Osteocyte (in vitro differentiated cells): ENCODE data around the gene RPS6KA2. TPM values are rescaled to one million over a fixed set of nuclear protein-coding genes. Genes with fewer than 3 reads are reported as not detected.
A peak's percentile ranks its signal among the peaks of the same experiment; 100 is the strongest.

Experiments used
- DNase-seq: peaks from one replicate; pipeline ENCODE4 v3.0.0; 2021; ENCODE audit warnings: mixed read lengths; ENCODE audit not compliant: unreplicated experiment; ENCODE audit errors: extremely low spot score
- H3K27ac Mint-ChIP-seq: one replicate; pipeline ENCODE4 v1.8.0; 2021; ENCODE audit warnings: mild to moderate bottlenecking, mixed read lengths; ENCODE audit not compliant: unreplicated experiment
- H3K27me3 Mint-ChIP-seq: one replicate; pipeline ENCODE4 v1.8.0; 2021; ENCODE audit warnings: mixed read lengths; ENCODE audit not compliant: unreplicated experiment
- H3K36me3 Mint-ChIP-seq: one replicate; pipeline ENCODE4 v1.8.0; 2021; ENCODE audit warnings: mixed read lengths; ENCODE audit not compliant: unreplicated experiment
- H3K4me1 Mint-ChIP-seq: one replicate; pipeline ENCODE4 v1.8.0; 2021; ENCODE audit warnings: mixed read lengths; ENCODE audit not compliant: unreplicated experiment
- H3K4me3 Mint-ChIP-seq: one replicate; pipeline ENCODE4 v1.8.0; 2021; ENCODE audit warnings: mild to moderate bottlenecking, moderate library complexity, mixed read lengths; ENCODE audit not compliant: unreplicated experiment
- H3K9me3 Mint-ChIP-seq: one replicate; pipeline ENCODE4 v1.8.0; 2021; ENCODE audit warnings: mixed read lengths; ENCODE audit not compliant: unreplicated experiment
- total RNA-seq: library from RNA; stranded (reverse); gene quantifications from 2 replicates; pipeline ENCODE4 v1.2.1, GENCODE V29; 2021
- TF ChIP-seq, protein P1 (sequence below): fragments of 200-600 bp; sonication (generic); IDR thresholded peaks from 2 replicates; pipeline ENCODE4 v1.5.0; 2021; ENCODE audit warnings: antibody characterized with exemption, mild to moderate bottlenecking, moderate library complexity

RPS6KA2 gene
- total RNA-seq, 1 donor from 2014 or later, result 89.9 TPM

DNA sequence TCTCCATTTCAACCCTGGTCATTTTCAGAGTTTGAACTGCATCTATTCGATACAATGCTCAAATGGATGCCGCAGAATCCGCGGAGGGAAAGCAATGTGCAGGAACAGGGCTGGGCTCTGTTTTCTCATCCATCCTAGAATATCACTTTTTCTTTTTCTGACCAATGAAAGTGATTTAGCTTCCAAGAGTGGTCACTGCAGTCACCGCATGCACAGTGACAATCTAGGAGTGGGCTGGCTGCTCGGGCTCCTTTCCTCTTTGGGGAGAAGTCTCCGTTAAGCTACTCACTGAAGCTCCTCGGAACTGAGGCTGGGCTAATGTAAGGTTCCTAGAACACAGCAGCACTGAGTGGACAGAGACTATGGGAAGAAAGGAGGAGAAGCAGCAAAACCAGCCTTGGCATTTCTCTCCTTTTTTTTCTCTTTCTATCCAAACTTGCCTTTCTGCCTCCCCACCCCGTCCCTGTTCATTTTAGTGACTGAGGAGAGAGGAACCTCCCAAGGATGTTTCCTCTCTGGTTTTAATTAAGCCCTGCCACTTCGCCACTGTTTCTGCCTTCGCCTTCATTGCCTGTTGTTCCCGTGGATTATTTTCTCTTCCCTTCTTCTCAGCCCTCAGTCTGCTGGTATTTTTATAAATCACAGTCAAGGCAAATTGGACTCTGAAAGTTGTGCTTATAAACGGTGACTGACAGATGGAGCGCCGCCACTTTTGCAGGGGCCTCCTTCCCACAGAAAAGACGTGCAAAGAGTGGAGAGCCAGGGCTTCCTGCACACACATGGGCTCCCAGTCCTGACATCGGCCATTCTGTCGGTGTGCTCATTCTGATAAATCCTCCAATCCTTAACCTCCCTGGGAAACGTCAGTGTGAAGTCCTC is 81.7 kb downstream of the RPS6KA2 start:
- Mint-ChIP-seq H3K27me3 (no peaks in the 10 kb centered on the region), H3K4me1 (peaks cover 21% of the 10 kb centered on the region), H3K4me3 (no peak overlapping the region), H3K9me3 (no peaks in the 10 kb centered on the region), H3K36me3 (peaks cover 50% of the 10 kb centered on the region), H3K27ac (peak overlapping the region; percentile 69)
- TF ChIP-seq, protein P1, sequence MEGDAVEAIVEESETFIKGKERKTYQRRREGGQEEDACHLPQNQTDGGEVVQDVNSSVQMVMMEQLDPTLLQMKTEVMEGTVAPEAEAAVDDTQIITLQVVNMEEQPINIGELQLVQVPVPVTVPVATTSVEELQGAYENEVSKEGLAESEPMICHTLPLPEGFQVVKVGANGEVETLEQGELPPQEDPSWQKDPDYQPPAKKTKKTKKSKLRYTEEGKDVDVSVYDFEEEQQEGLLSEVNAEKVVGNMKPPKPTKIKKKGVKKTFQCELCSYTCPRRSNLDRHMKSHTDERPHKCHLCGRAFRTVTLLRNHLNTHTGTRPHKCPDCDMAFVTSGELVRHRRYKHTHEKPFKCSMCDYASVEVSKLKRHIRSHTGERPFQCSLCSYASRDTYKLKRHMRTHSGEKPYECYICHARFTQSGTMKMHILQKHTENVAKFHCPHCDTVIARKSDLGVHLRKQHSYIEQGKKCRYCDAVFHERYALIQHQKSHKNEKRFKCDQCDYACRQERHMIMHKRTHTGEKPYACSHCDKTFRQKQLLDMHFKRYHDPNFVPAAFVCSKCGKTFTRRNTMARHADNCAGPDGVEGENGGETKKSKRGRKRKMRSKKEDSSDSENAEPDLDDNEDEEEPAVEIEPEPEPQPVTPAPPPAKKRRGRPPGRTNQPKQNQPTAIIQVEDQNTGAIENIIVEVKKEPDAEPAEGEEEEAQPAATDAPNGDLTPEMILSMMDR, result no peak
- DNase-seq, result no peak

DNA sequence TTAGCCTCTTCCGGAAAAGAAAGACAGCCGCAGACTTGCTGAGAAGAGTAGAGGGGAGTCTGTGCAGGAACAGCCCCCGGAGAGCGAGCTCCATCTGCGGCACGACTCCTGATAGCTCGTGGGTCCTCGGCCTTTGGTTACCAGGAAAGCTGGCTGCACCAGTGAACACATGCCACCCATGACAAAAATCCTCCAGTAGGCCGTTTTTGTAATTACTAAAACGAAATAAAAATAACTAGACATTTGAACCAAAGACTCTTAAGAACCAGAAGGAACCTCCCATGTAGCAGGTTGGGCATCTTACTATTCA is 82.8 kb downstream of the RPS6KA2 start:
- Mint-ChIP-seq H3K4me3 (no peak overlapping the region), H3K27ac (no peak overlapping the region), H3K4me1 (peaks cover 21% of the 10 kb centered on the region), H3K27me3 (no peaks in the 10 kb centered on the region), H3K36me3 (peaks cover 46% of the 10 kb centered on the region), H3K9me3 (no peaks in the 10 kb centered on the region)
- TF ChIP-seq, protein P1, result no peak
- no peak for DNase-seq

DNA sequence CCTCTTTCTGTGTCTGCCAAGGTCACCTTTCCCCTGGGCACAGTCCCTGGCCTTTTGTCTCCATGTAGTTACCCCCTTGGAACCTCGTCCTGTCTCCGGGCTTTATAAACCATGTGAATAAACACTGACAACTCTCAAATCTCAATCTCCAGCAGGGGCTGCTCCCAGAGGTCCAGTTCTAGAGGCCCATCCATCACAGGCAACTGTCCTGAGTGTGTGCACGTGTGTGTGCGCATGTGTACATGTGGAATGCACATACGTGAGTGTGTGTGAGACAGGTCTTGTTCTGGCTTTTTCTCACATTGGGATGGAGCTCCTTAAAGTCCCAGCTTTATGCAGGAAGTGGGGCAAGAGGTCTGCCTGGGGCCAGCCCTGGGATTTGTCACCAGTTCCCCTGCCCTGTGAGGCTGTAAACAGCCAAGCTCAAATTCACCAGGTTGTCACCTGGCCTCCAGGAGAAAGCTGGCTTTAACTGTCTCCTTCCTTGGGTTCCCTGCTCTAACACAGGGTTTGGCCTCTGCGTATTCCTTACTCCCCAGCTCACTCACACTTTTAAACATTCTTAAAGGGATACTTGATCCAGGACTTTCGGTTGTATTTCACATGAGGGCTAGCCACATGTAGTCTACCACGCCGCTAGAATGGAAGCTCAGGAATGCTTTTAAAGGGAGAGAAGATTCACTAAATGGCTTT is 83.3 kb downstream of the RPS6KA2 start:
- H3K27ac Mint-ChIP-seq, result no peak overlapping the region
- H3K4me1 Mint-ChIP-seq, result peaks cover 21% of the 10 kb centered on the region
- H3K27me3 Mint-ChIP-seq, result no peaks in the 10 kb centered on the region
- H3K9me3 Mint-ChIP-seq, result no peaks in the 10 kb centered on the region
- no peak for DNase-seq
- H3K36me3 Mint-ChIP-seq, result peaks cover 44% of the 10 kb centered on the region
- H3K4me3 Mint-ChIP-seq, result no peak overlapping the region
- TF ChIP-seq, protein P1, result no peak

DNA sequence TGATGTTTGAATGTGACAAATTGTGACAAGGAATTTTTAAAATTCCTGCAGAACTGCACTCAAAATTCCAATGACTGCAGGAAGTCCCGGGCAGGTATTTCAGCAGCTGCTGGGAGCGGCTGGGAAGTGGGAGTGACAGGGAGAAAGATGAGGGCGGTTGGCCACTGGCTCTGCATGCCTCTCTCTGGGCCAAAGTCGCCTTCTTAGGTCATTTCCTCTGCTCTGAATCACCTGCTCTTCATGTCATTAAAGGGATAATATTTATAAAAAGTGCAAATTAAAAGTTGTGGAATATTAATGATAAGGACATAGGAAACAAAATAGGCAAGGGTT is 84.5 kb downstream of the RPS6KA2 start:
- DNase-seq, result no peak
- Mint-ChIP-seq H3K9me3 (no peaks in the 10 kb centered on the region), H3K4me3 (no peak overlapping the region), H3K4me1 (peaks cover 21% of the 10 kb centered on the region), H3K36me3 (peaks cover 41% of the 10 kb centered on the region), H3K27ac (no peak overlapping the region), H3K27me3 (no peaks in the 10 kb centered on the region)
- TF ChIP-seq, protein P1, result no peak

DNA sequence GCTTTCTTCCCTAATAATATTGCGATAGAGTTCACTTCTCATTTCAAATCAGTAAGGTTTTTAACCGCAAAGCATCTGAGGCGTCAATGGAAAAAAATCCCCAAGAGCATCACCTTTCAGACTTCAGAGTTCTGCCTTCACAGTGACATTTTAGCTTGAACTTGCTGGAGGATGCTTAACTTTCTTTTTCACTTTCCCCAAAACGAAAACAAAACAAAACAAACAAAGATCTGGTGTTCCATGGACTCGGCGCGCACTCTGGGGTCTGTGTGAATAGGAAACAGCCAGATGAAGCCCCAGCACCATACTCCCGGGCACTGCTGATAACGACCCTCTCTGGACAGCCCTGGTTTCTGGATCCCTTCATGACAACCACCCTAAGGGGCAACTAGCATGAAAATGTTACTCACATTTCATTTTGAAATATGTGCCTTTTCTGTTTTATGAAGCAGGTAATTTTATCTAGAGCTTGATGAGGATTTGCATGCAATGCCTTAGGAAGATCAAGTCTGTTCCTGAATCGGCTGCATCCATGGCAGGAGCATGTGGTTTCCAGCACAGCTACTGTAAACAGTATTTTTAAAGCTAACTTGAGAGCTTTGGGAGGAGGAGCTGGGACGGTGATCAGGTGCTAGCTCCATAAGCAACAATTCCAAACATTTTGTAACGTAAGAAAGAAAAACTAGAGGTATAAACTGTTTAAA is 85.0 kb downstream of the RPS6KA2 start:
- H3K27me3 Mint-ChIP-seq, result no peaks in the 10 kb centered on the region
- H3K36me3 Mint-ChIP-seq, result peaks cover 40% of the 10 kb centered on the region
- H3K27ac Mint-ChIP-seq, result no peak overlapping the region
- no peak overlapping the region for H3K4me3 Mint-ChIP-seq
- TF ChIP-seq, protein P1, result no peak
- no peak for DNase-seq
- H3K9me3 Mint-ChIP-seq, result no peaks in the 10 kb centered on the region
- H3K4me1 Mint-ChIP-seq, result peaks cover 21% of the 10 kb centered on the region
